NCI-H1417 treated with DMSO at 0.1 percent for 48 hours (cell line): Measurements from ENCODE around the gene DSCAM.
A peak's percentile ranks its signal among the peaks of the same experiment; 100 is the strongest.

ENCODE experiments used
- DNase-seq: peaks from one replicate; lab custom pipeline; 2025; lab: John Stamatoyannopoulos, UW

DSCAM gene

DNA sequence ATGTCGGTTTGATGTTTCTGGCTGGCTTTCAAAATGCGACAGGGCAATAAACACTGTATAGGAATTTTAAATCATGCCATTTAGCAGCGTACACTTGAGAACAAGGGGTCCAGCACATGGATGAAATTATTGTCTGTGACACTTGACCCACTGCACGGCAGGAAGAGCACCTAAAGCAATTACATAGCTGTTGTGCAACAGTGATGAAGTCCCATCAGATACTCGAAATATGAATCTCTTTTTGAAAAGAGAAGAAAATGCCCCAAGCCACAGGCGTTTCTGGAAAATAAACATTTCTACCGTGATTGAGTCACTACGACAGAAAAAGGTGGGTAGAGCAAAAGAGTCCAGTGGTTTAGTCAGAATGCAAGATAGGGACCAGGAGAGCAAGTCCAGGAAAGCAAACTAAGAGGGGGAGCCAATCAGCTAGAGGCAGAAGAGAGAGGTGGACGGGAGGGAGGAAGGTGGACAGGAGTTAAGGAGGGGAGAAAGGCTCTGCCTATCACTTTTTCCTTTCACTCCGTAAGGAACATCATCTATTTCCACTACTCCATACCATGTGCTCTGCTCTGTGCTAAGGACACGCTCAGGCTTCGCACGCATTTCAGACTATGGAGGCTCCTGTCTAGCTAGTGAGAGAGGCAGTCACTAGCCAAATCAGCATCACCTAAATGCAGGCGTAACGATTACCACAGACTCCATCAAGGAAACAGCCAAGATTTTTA is 6.4 kb downstream of the DSCAM start:
- DNase-seq, result no peak

- DNase-seq, result no peak
Measured at GRCh38 chr21:40839521-40839920, 7.4 kb downstream of the DSCAM start.

GRCh38 chr21:40837456-40837855 is 9.5 kb downstream of the DSCAM start:
- DNase-seq, result no peak

- DNase-seq, result no peak
Measured at GRCh38 chr21:40835184-40835694, 11.7 kb downstream of the DSCAM start.

DNA sequence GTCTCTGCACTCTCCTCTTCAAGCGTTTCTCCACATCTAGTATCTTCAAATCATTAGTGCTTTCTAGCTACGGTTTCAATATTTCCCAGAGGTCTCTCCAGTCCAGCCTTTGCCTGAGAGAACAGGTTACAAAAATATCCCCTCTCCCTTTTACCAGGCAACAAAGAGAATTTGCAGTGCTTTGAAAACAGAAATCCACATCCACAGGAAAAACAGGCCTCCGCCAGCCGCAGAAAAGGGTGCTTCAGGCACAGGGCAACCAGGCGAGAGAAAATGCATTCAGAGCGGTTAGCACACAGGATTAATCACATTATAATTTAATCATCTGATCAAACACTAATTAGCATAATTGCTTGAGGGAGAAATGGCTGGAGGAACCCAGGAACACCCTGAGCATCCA is 13.8 kb downstream of the DSCAM start:
- DNase-seq, result no peak

DNA sequence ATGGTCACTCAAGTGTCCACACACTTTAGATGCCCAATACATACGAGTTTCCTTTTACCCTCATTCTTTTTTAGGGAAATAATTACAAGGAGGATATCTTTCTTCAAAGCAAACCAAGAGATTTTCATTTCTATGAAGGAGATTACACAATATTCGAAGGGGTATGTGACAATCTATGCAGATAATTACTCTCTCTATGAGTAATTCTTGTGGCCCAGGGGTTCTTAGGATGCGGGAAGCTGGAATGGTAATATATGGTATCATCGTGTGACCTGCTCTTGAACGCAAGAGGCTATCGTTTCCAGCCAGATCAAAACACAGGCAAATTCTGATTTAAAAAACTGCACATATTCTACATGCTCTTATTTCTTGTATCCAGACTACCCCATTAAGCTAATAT is 14.6 kb downstream of the DSCAM start:
- DNase-seq, result no peak

DNA sequence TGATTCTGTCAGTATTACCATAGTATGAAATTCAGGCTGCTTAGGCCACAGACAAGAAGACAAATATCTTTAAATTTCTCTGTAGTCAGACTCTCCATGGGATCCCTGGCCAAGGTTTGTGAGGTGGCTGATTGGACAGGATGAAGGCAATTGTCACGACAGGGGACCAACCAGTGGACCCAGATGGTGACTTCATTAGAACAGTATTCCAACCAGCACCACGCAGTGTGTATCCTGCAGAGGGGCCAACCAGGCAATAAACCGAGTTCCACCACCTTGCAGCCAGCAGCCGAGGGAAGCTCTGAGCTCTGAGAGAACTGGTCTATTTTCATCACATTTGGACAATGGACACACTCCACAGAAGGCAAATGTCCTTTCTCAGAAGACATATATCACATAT is 16.1 kb downstream of the DSCAM start:
- no peak for DNase-seq

DNA sequence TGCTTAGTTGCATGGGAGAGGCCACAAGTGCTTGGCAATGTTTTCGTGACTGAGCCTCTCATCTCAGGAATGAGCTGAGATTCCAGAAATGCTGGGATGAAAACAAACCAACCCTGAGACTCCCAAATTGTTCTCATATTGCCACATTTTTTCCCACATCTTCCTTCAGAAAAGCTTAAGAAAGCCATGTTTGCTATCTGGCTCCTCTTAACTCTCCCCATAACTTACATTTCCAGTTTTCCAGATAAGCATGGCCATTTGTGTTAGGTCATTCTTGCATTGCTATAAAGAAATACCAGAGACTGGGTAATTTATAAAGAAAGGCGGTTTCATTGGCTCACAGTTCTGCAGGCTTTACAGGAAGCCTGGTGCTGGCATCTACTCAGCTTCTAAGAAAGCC is 17.2 kb downstream of the DSCAM start:
- no peak for DNase-seq

GRCh38 chr21:40829308-40829707 is 17.6 kb downstream of the DSCAM start:
- DNase-seq, result no peak

- no peak for DNase-seq
Measured at GRCh38 chr21:40827509-40827908, 19.4 kb downstream of the DSCAM start.

- DNase-seq, result no peak
Measured at GRCh38 chr21:40819071-40819900, 27.7 kb downstream of the DSCAM start.

DNA sequence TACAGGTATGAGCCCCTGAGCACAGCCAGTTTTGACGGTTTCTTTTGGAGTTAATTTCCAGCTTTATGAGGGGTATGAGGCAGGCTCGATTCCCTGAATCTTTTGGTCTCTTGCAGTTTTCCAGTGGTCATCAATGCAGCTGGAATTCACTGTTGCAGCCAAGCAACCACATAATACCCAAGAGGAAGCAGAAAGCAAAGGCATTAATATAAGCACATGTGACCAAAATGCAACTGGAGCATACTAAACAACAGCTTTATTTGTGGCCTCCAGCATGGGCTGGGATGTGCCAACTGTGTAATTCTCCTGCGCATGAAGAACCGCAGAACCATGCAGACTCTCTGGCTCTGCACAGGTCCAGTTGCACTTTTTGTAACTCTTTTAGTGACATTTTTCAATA is 33.0 kb downstream of the DSCAM start:
- no peak for DNase-seq

DNA sequence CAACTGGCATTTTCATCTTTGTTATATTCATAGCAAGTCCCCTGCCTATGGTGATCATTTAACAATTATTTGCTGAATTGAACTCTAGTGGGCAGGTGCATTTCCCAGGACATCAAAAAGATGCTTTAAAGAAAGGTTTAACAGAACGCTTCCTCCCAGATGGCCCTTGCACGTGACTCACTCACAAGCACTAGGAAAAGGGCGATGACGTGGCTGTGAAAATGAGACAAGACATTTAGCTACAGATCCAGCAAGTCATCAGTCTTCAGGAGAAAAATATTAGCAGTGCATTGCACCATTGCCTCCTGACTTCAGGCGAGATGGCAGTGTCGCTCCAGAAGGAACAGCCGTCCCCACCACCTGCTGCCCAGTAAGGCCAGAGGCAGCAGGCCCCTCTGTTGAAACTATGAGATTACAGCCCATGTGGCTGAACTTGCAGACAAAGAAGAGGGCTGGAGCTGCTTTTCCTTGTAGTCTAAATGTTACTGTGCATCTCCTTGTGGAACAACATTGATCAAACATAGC is 37.2 kb downstream of the DSCAM start:
- no peak for DNase-seq

DNA sequence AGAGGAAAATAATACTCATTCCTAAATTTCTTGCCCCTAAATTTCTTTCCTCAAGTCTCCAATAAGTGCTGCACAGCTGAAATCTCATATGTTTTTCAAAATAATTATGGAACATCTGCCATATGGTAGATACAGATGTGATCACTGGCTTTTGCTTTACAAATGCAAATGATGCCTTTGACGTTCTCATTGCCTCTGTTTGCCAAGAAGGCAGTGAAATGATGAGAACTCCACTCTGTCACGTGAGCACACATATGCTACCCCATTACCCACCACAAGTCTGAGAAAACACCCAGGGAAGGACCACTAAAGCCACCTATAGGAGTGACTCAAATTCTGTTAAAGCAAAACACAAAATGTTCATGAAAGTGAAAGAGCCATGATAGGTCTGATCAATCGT is 43.9 kb downstream of the DSCAM start:
- DNase-seq, result no peak

DNA sequence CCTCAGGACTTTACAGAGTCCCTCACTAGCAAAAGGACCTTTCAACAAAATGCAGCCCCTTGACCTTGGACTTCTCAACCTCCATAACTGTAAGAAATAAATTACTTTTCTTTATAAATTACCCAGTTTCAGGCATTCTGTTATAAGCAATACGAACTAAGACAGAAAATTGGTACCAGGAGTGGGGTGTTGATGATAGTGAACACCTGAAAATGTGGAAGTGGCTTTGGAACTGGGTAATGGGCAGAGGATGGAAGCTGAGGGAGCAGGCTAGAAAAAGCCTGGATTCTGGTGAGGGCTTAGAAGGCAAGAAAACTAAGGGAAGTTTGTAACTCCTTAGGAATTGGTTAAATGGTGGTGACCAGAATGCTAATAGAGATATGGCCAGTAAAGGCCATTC is 46.8 kb downstream of the DSCAM start:
- DNase-seq, result no peak

- DNase-seq, result no peak
Measured at GRCh38 chr21:40797891-40798290, 49.1 kb downstream of the DSCAM start.

DNA sequence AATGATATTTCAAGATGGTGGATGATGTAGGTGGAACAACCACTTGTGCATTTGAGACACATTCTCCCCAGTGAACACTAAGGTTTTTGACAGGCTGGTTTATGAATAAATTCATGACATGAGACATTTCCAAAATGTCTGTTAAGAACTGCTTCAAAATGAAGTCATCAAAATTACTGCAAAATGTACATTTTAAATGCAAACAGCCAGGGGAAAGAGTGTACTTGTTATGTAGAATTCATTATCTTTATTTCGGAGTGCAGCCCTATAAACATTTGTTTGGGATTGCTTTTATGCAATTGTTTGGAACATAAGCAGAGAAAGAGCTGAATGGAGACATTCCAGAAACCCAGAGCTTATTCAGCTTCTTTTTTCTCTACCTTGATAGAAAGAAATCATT is 49.5 kb downstream of the DSCAM start:
- DNase-seq, result no peak

DNA sequence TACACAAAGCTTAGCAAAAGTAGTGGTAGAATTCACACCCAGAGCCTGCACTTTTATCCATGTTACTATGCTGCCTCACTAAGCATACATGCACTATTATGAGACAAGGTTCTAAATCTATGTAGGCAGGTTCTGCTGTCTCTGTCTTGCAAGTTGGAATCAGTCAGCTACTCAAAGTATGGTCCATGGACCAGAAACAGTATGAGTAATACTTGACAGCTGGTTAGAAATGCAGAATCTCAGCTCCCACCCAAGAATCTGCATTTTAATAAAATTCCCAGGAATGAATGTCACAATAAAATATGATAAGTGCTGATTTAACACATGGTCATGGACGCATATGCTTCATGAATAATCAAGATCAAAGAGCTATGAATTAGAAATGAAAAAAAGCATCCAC is 50.5 kb downstream of the DSCAM start:
- DNase-seq, result no peak

GRCh38 chr21:40795313-40795712 is 51.6 kb downstream of the DSCAM start:
- DNase-seq, result no peak

DNA sequence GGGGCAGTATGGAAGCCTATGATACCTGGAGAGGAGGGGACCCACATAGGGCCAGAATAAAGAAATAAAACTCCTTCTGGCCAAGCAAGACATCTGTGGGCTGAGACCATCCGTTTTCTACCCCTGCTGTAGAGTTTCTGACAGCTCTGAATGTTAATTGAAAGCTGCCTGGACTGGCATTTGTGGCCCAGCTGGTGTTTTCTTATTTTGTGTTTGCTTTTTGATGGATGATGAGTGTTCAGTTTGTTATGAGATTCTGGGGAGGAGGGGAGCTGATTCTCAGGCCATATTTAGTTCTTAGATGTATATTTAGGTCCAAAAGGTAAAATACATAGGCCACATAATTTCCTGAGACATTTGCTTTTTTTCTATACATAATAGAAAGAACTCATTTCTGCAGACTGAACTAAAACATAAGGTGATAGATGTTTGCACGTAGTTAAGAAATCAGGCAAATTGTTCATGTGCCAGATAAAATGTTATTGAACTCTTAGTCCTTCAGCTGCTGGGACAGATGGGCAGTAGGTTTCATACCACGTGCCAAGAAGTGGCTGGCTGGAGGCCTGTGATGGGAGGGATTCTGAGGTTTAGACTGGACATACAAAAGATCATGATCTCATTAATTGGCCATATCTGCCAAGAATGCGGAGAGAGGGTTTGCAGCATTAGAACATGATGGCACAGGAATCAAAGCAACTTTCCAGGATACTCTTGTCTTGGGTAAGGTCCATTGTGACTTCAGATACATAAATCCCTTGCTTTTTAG is 54.1 kb downstream of the DSCAM start:
- peak; percentile 33 for DNase-seq

GRCh38 chr21:40788635-40789034 is 58.3 kb downstream of the DSCAM start:
- no peak for DNase-seq

DNA sequence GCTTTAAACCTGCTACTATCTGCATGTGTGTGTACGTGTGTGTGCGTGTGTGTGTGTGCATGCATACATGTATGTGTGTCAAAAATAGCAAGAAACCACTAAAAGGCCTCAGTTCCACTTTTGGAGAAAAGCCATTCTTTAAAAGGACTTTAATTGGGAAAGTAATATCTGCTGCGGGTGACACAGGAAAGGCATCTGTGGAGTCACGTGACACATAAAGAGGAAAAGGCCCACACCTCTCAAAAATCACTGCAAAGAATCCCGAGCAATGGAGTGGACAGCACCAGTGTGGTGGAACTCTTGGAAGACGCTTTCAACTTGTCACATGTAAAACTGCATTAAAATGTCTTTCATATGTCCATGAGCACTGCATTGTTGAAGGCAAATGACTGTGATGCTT is 63.6 kb downstream of the DSCAM start:
- no peak for DNase-seq
